NB4 (cell line): Measurements from ENCODE around the gene COL4A2.

Experiments
- POLR2A ChIP-seq: IDR thresholded peaks from 2 replicates; pipeline ENCODE4 v1.6.1; 2011; ENCODE audit warnings: mild to moderate bottlenecking; ENCODE audit not compliant: insufficient read length; ENCODE audit errors: extremely low read depth
- TF ChIP-seq, protein P1 (sequence below): IDR thresholded peaks from one replicate; pipeline ENCODE4 v1.5.1; 2012; ENCODE audit warnings: low read depth, low read length

DNA sequence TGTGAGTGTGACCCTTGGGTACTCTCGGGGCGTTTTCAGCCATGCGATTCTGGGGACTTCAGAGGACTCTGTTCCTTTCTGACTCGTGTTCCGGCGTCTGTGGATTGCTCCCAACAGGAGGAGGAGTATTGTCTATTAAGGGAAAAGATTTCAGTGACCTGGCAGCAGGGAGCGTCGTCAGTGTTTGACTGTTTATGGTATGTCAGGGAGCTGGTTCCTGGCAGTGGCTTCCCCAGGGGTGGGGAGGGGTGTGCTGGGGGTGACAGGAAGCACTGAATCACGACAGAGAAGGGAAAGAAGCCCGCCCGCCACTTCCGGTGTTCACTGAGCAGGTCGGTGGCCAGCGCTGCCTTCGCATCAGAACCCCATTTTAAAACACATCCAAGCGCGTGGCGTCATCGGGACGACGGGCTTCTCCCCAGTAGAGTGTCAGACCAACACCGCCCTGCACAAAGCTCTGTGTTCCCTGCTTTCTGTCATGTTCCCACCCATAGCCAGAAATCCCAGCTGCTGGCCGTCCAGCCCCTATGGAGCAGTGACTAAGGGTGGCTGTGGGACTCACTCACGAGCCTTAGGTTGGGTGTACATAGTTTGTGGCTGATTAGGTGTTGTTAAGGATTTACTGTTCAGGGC, 33.8 kb downstream of the COL4A2 start:
- no peak for TF ChIP-seq POLR2A
- TF ChIP-seq, protein P1, sequence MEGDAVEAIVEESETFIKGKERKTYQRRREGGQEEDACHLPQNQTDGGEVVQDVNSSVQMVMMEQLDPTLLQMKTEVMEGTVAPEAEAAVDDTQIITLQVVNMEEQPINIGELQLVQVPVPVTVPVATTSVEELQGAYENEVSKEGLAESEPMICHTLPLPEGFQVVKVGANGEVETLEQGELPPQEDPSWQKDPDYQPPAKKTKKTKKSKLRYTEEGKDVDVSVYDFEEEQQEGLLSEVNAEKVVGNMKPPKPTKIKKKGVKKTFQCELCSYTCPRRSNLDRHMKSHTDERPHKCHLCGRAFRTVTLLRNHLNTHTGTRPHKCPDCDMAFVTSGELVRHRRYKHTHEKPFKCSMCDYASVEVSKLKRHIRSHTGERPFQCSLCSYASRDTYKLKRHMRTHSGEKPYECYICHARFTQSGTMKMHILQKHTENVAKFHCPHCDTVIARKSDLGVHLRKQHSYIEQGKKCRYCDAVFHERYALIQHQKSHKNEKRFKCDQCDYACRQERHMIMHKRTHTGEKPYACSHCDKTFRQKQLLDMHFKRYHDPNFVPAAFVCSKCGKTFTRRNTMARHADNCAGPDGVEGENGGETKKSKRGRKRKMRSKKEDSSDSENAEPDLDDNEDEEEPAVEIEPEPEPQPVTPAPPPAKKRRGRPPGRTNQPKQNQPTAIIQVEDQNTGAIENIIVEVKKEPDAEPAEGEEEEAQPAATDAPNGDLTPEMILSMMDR, result no peak
